Kidney tubule cell (primary cell): ENCODE results near the gene DUS4L.

Source experiments
- DNase-seq: peaks from one replicate; pipeline ENCODE4 v3.0.0-alpha.2; 2018; ENCODE audit warnings: low spot score

The DUS4L gene

GRCh38 chr7:107615910-107616680 is 52.3 kb downstream of the DUS4L start:
- DNase-seq = peak; percentile 29

- peak; percentile 93 for DNase-seq
These were observed 58.7 kb downstream of the DUS4L start for GRCh38 chr7:107622429-107622828.

DNA sequence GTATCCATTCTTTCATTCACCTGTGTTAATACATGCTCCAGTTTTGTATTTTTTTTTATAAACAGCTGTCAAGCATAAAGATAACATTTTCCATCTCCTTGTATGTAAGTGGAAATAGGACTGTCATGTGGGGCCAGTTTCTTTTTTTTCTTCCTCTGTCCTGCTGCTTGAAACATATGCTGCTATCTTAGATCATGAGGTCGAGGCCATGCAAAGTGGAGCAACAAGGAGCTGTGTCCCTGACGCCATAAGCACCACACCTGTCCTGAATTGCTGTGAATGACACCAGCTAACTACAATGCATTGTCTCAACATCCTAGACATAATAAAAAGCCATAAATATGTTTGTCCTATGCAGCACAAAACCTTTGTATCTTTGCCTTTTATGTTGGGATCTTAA is 59.1 kb downstream of the DUS4L start:
- DNase-seq = no peak

DNA sequence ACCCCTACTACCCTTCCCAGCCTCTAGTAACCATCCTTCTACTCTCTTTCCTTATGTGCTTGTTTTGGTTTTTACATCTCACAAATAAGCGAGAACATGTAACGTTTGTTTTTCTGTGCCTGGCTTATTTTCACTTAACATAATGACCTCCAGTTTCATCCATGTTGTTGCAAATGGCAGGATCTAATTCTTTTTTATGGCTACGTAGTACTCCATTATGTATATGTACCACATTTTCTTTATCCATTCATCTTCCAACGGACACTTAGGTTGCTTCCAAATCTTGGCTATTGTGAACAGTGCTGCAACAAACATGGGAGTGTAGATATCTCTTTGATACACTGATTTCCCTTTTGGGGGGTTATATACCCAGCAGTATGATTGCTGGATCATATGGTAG is 63.2 kb downstream of the DUS4L start:
- no peak for DNase-seq
